HepG2 (cell line): ENCODE data around the gene NSMF. TPM values are rescaled to one million over a fixed set of nuclear protein-coding genes. Genes with fewer than 3 reads are reported as not detected.

ENCODE experiments used
- EED ChIP-seq: sonication (generic); formaldehyde crosslinking; IDR thresholded peaks from 2 replicates; pipeline ENCODE4 v1.5.0; 2020; ENCODE audit warnings: mild to moderate bottlenecking, missing genetic modification reagents
- EP300 ChIP-seq, 3 experiments: sonication (generic) in 1 of 3; formaldehyde crosslinking in 1 of 3; IDR thresholded peaks; 2 replicates each; pipeline versions ENCODE4 v1.5.1 to v1.6.1; 2011 to 2020; ENCODE audit warnings: low read depth in 2 of 3, low read length in 2 of 3, borderline replicate concordance in 1 of 3, improper control_type of control experiment in 1 of 3, mild to moderate bottlenecking in 1 of 3, missing genetic modification reagents in 1 of 3, moderate library complexity in 1 of 3
- HES4 ChIP-seq: sonication (generic); formaldehyde crosslinking; IDR thresholded peaks from 2 replicates; pipeline ENCODE4 v1.9.0; 2021; ENCODE audit warnings: mild to moderate bottlenecking, missing genetic modification reagents, borderline replicate concordance
- NFE2 ChIP-seq: sonication (generic); formaldehyde crosslinking; IDR thresholded peaks from 2 replicates; pipeline ENCODE4 v1.4.0; 2020; ENCODE audit warnings: missing genetic modification reagents
- NFIB ChIP-seq: sonication (generic); formaldehyde crosslinking; IDR thresholded peaks from 2 replicates; pipeline ENCODE4 v1.9.0; 2021; ENCODE audit warnings: missing genetic modification reagents, mild to moderate bottlenecking, borderline replicate concordance
- SPEN ChIP-seq: sonication (generic); formaldehyde crosslinking; IDR thresholded peaks from 2 replicates; pipeline ENCODE4 v1.5.1; 2020; ENCODE audit warnings: low read depth, mild to moderate bottlenecking, missing genetic modification reagents
- ZBTB7B ChIP-seq: sonication (generic); formaldehyde crosslinking; IDR thresholded peaks from 2 replicates; pipeline ENCODE4 v1.4.0; 2020; ENCODE audit warnings: missing genetic modification reagents
- ZNF205 ChIP-seq: IDR thresholded peaks from 2 replicates; pipeline ENCODE4 v1.6.1; 2018; ENCODE audit warnings: missing biosample characterization, missing genetic modification reagents
- ZNF569 ChIP-seq: sonication (generic); formaldehyde crosslinking; IDR thresholded peaks from 2 replicates; pipeline ENCODE4 v1.5.0; 2020; ENCODE audit warnings: mild to moderate bottlenecking, missing genetic modification reagents, moderate library complexity, borderline replicate concordance
- polyA plus RNA-seq, 8 experiments: library from polyadenylated mRNA; depleted of rRNA in 3 of 8; stranded (reverse) in 7 of 8; unstranded in 1 of 8; fragments of >200 nt; fragmentation: Illumina TruSeq in 4 of 8; extraction: Trizol in 4 of 8; gene quantifications; 2 replicates each; pipeline versions ENCODE4 v1.2.1 to v1.2.3, GENCODE V29; 2011 to 2016; ENCODE audit warnings: low read depth in 4 of 8, missing spikeins in 1 of 8, mixed read lengths in 1 of 8; ENCODE audit not compliant: insufficient read depth in 1 of 8
- total RNA-seq, 5 experiments: library from RNA; depleted of rRNA; stranded (reverse); fragments of >200 nt; fragmentation: Illumina TruSeq; extraction: Trizol; gene quantifications; 2 replicates each; pipeline ENCODE4 v1.2.3, GENCODE V29; 2016; ENCODE audit warnings: low read depth in 1 of 5
- TF ChIP-seq, protein P1 (sequence below): sonication (generic); formaldehyde crosslinking; IDR thresholded peaks from 2 replicates; pipeline ENCODE4 v1.5.1; 2020; ENCODE audit warnings: mild to moderate bottlenecking, missing genetic modification reagents, moderate library complexity
- TF ChIP-seq, protein P2 (sequence below): sonication (generic); formaldehyde crosslinking; IDR thresholded peaks from 2 replicates; pipeline ENCODE4 v1.4.0; 2020; ENCODE audit warnings: missing genetic modification reagents, mild to moderate bottlenecking, borderline replicate concordance
- TF ChIP-seq, protein P3 (sequence below): IDR thresholded peaks from 2 replicates; pipeline ENCODE4 v1.6.1; 2016; ENCODE audit warnings: missing biosample characterization, missing genetic modification reagents, low read depth
- TF ChIP-seq, protein P4 (sequence below): sonication (generic); formaldehyde crosslinking; IDR thresholded peaks from 2 replicates; pipeline ENCODE4 v1.8.0; 2022; ENCODE audit warnings: mild to moderate bottlenecking, missing genetic modification reagents, borderline replicate concordance
- TF ChIP-seq, protein P5 (sequence below): sonication (generic); formaldehyde crosslinking; IDR thresholded peaks from 2 replicates; pipeline ENCODE4 v1.5.1; 2020; ENCODE audit warnings: missing genetic modification reagents, mild to moderate bottlenecking, borderline replicate concordance

NSMF gene
- total and polyA plus RNA-seq, 2 of the 13 experiments (the other 11 are each of a cell fraction or from before 2014, with no cell fraction given) = 44.3 to 183 TPM

DNA sequence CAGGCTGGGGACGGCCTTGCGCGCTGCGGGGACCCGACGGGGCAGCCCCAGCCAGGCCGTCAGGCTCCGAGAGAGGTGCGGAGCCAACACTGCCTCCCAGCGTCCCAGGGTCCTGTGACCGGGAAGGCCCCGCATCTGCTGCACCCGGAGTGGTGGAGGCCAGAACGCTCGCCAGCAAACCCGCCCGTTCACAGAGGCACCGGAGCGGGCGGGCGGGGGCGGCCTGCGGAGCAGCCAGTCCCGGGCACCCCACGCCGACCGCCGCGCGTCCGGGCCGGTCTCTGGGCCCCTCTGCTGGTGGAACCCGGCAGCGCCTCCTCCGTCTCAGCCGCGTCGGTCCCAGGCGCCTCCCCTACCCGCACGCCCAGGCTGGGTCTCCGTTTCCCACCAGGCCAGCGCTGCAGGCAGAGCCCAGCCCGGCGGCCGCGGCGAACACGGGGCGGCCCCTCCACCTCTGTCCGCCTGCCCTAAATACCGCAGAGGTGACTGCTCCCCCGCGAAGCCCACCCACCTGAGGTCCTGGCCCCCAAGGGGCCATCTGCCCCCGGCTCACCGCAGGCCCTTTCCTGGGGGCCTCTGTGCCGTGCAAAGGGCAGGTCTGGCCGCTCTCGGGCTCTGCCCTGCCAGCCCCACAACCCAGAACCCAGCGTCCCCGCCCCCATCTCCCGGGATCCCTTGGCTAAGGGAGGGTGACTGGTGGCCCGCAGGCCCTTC lies 52.1 kb downstream of the NSMF start (continued):
- TF ChIP-seq, protein P1, sequence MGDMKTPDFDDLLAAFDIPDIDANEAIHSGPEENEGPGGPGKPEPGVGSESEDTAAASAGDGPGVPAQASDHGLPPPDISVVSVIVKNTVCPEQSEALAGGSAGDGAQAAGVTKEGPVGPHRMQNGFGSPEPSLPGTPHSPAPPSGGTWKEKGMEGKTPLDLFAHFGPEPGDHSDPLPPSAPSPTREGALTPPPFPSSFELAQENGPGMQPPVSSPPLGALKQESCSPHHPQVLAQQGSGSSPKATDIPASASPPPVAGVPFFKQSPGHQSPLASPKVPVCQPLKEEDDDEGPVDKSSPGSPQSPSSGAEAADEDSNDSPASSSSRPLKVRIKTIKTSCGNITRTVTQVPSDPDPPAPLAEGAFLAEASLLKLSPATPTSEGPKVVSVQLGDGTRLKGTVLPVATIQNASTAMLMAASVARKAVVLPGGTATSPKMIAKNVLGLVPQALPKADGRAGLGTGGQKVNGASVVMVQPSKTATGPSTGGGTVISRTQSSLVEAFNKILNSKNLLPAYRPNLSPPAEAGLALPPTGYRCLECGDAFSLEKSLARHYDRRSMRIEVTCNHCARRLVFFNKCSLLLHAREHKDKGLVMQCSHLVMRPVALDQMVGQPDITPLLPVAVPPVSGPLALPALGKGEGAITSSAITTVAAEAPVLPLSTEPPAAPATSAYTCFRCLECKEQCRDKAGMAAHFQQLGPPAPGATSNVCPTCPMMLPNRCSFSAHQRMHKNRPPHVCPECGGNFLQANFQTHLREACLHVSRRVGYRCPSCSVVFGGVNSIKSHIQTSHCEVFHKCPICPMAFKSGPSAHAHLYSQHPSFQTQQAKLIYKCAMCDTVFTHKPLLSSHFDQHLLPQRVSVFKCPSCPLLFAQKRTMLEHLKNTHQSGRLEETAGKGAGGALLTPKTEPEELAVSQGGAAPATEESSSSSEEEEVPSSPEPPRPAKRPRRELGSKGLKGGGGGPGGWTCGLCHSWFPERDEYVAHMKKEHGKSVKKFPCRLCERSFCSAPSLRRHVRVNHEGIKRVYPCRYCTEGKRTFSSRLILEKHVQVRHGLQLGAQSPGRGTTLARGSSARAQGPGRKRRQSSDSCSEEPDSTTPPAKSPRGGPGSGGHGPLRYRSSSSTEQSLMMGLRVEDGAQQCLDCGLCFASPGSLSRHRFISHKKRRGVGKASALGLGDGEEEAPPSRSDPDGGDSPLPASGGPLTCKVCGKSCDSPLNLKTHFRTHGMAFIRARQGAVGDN (CRISPR knock-in tag) = peak; percentile 72
- TF ChIP-seq EP300 (IDR thresholded peaks at IDR 0.05; ENCODE audit: low read depth in 2 of 2, low read length in 2 of 2) (no peak), EP300 (CRISPR knock-in tag; IDR thresholded peaks at IDR 0.05; ENCODE audit: borderline replicate concordance) (no peak), ZBTB7B (CRISPR knock-in tag) (peak; percentile 87; the same call in 1 of the 2 replicates), SPEN (CRISPR knock-in tag) (peak; percentile 19; the same call in 1 of the 2 replicates), NFE2 (CRISPR knock-in tag) (no peak), HES4 (no peak), ZNF205 (CRISPR knock-in tag) (0 out of 2 replicates have a peak, but pooled peaks have one; percentile 22), EED (peak; percentile 47; the same call in 1 of the 2 replicates), ZNF569 (no peak), NFIB (CRISPR knock-in tag) (no peak)
- TF ChIP-seq, protein P2, sequence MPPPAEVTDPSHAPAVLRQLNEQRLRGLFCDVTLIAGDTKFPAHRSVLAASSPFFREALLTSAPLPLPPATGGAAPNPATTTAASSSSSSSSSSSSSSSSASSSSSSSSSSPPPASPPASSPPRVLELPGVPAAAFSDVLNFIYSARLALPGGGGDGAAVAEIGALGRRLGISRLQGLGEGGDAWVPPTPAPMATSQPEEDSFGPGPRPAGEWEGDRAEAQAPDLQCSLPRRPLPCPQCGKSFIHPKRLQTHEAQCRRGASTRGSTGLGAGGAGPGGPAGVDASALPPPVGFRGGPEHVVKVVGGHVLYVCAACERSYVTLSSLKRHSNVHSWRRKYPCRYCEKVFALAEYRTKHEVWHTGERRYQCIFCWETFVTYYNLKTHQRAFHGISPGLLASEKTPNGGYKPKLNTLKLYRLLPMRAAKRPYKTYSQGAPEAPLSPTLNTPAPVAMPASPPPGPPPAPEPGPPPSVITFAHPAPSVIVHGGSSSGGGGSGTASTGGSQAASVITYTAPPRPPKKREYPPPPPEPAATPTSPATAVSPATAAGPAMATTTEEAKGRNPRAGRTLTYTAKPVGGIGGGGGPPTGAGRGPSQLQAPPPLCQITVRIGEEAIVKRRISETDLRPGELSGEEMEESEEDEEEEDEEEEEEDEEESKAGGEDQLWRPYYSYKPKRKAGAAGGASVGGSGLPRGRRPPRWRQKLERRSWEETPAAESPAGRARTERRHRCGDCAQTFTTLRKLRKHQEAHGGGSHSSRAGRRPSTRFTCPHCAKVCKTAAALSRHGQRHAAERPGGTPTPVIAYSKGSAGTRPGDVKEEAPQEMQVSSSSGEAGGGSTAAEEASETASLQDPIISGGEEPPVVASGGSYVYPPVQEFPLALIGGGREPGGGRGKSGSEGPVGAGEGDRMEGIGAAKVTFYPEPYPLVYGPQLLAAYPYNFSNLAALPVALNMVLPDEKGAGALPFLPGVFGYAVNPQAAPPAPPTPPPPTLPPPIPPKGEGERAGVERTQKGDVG (CRISPR knock-in tag) = no peak
- TF ChIP-seq, protein P3, sequence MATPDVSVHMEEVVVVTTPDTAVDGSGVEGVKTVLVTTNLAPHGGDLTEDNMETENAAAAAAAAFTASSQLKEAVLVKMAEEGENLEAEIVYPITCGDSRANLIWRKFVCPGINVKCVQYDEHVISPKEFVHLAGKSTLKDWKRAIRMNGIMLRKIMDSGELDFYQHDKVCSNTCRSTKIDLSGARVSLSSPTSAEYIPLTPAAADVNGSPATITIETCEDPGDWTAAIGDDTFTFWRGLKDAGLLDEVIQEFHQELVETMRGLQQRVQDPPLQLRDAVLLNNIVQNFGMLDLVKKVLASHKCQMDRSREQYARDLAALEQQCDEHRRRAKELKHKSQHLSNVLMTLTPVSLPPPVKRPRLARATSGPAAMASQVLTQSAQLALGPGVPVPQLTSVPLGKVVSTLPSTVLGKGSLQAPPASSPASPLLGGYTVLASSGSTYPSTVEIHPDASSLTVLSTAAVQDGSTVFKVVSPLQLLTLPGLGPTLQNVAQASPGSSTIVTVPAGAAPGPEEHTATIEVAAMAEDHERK (CRISPR knock-in tag) = no peak
- TF ChIP-seq, protein P4, sequence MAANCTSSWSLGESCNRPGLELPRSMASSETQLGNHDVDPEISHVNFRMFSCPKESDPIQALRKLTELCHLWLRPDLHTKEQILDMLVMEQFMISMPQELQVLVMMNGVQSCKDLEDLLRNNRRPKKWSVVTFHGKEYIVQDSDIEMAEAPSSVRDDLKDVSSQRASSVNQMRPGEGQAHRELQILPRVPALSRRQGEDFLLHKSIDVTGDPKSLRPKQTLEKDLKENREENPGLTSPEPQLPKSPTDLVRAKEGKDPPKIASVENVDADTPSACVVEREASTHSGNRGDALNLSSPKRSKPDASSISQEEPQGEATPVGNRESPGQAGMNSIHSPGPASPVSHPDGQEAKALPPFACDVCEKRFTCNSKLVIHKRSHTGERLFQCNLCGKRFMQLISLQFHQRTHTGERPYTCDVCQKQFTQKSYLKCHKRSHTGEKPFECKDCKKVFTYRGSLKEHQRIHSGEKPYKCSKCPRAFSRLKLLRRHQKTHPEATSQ (CRISPR knock-in tag) = 0 out of 2 replicates have a peak, but pooled peaks have one; percentile 23
- TF ChIP-seq, protein P5, sequence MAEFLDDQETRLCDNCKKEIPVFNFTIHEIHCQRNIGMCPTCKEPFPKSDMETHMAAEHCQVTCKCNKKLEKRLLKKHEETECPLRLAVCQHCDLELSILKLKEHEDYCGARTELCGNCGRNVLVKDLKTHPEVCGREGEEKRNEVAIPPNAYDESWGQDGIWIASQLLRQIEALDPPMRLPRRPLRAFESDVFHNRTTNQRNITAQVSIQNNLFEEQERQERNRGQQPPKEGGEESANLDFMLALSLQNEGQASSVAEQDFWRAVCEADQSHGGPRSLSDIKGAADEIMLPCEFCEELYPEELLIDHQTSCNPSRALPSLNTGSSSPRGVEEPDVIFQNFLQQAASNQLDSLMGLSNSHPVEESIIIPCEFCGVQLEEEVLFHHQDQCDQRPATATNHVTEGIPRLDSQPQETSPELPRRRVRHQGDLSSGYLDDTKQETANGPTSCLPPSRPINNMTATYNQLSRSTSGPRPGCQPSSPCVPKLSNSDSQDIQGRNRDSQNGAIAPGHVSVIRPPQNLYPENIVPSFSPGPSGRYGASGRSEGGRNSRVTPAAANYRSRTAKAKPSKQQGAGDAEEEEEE = no peak
